ENCODE data around the gene KIN. TPM values are rescaled to one million over a fixed set of nuclear protein-coding genes. Genes with fewer than 3 reads are reported as not detected.

The KIN gene
- total RNA-seq, 1 donor, result 5.8 TPM

DNA sequence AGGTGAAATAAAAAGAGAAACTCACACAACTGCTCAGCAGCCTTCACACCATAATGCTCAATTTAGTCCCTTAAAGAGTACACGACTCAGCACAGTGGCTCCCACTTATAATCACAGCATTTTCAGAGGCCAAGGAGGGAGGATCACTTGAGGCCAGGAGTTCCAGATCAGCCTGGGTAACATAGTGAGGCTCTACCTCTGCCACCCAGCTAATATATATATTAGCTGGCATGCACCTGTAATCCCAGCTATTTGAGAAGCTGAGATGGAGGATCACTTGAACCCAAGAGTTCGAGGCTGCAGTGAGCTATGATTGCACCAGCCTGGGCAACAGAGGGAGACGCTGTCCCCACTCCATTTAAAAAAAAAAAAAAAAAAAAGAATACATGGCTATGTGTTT, 82.5 kb downstream of the KIN start:
- Histone ChIP-seq H3K9me3 (ENCODE audit: low read depth, low read length) (no peaks in the 10 kb centered on the region), H3K27ac (ENCODE audit: low read depth, low read length) (no peak overlapping the region), H3K4me3 (ENCODE audit: insufficient read depth, low read length) (no peak overlapping the region)

GRCh38 chr10:7704071-7705016, 83.4 kb downstream of the KIN start:
- Histone ChIP-seq H3K36me3 (ENCODE audit: insufficient read depth, low read length) (no peaks in the 10 kb centered on the region), H4K20me1 (ENCODE audit: insufficient read depth, low read length) (no peaks in the 10 kb centered on the region), H3K79me2 (ENCODE audit: insufficient read depth, low read length) (no peaks in the 10 kb centered on the region), H3K4me1 (ENCODE audit: insufficient read depth, low read length) (no peaks in the 10 kb centered on the region), H3K4me3 (ENCODE audit: insufficient read depth, low read length) (no peak overlapping the region), H3K27me3 (ENCODE audit: insufficient read depth, low read length) (no peaks in the 10 kb centered on the region), H3K9me3 (ENCODE audit: low read depth, low read length) (no peaks in the 10 kb centered on the region), H2AFZ (ENCODE audit: low read length) (no peak overlapping the region), H3K27ac (ENCODE audit: low read depth, low read length) (no peak overlapping the region), H3K4me2 (ENCODE audit: insufficient read depth, low read length) (no peak overlapping the region)
- TF ChIP-seq, protein P1, sequence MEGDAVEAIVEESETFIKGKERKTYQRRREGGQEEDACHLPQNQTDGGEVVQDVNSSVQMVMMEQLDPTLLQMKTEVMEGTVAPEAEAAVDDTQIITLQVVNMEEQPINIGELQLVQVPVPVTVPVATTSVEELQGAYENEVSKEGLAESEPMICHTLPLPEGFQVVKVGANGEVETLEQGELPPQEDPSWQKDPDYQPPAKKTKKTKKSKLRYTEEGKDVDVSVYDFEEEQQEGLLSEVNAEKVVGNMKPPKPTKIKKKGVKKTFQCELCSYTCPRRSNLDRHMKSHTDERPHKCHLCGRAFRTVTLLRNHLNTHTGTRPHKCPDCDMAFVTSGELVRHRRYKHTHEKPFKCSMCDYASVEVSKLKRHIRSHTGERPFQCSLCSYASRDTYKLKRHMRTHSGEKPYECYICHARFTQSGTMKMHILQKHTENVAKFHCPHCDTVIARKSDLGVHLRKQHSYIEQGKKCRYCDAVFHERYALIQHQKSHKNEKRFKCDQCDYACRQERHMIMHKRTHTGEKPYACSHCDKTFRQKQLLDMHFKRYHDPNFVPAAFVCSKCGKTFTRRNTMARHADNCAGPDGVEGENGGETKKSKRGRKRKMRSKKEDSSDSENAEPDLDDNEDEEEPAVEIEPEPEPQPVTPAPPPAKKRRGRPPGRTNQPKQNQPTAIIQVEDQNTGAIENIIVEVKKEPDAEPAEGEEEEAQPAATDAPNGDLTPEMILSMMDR (IDR thresholded peaks at IDR 0.05; ENCODE audit: extremely low read depth, low read depth, low read length), result no peak
- DNase-seq (ENCODE audit: insufficient read length, low spot score, missing footprints), result no peak

More for the DNA sequence above, 82.5 kb downstream of the KIN start:
- Histone ChIP-seq H3K27me3 (ENCODE audit: insufficient read depth, low read length) (no peaks in the 10 kb centered on the region), H3K79me2 (ENCODE audit: insufficient read depth, low read length) (no peaks in the 10 kb centered on the region), H4K20me1 (ENCODE audit: insufficient read depth, low read length) (no peaks in the 10 kb centered on the region), H3K36me3 (ENCODE audit: insufficient read depth, low read length) (no peaks in the 10 kb centered on the region), H3K4me1 (ENCODE audit: insufficient read depth, low read length) (no peaks in the 10 kb centered on the region), H3K4me2 (ENCODE audit: insufficient read depth, low read length) (no peak overlapping the region), H2AFZ (ENCODE audit: low read length) (no peak overlapping the region)
- DNase-seq (ENCODE audit: insufficient read length, low spot score, missing footprints), result no peak
- TF ChIP-seq, protein P1 (IDR thresholded peaks at IDR 0.05; ENCODE audit: extremely low read depth, low read depth, low read length), result no peak

DNA sequence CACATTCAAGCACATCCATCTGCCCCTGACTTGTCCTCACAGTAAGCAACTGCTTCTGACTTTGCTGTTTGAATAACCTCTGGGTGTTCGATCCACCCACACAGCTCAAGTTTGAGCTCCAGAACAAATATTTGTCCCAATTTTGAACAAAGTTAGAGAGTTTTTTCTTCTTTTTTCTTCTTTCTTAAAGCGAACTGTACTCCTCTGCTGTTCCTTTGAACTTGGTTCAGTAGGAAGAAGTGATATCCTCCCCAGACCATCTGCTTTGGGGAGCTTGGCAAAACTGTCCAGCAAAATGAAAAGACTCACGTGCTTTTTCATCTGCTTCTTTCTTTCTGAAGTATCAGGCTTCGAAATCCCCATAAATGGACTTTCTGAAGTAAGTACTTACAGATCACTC, 84.7 kb downstream of the KIN start, which contains the start of gene ITIH2:
ITIH2 (plus strand) TSS at position 177 of the 400 bp plus-strand sequence; CDS start at position 296, 119 bp downstream.
- H3K4me3 ChIP-seq (ENCODE audit: insufficient read depth, low read length), result no peak within 1 kb of the TSS
- TF ChIP-seq, protein P1 (IDR thresholded peaks at IDR 0.05; ENCODE audit: extremely low read depth, low read depth, low read length), result no peak
- no peaks in the 10 kb centered on the region for H3K79me2 ChIP-seq (ENCODE audit: insufficient read depth, low read length)
- H3K4me1 ChIP-seq (ENCODE audit: insufficient read depth, low read length), result no peaks in the 10 kb centered on the region
- H2AFZ ChIP-seq (ENCODE audit: low read length), result no peak within 1 kb of the TSS
- H3K27ac ChIP-seq (ENCODE audit: low read depth, low read length), result no peak within 1 kb of the TSS
- H4K20me1 ChIP-seq (ENCODE audit: insufficient read depth, low read length), result no peaks in the 10 kb centered on the region
- H3K4me2 ChIP-seq (ENCODE audit: insufficient read depth, low read length), result no peak within 1 kb of the TSS
- DNase-seq (ENCODE audit: insufficient read length, low spot score, missing footprints), result no peak
- H3K27me3 ChIP-seq (ENCODE audit: insufficient read depth, low read length), result no peaks in the 10 kb centered on the region
- no peaks in the 10 kb centered on the region for H3K9me3 ChIP-seq (ENCODE audit: low read depth, low read length)
- no peaks in the 10 kb centered on the region for H3K36me3 ChIP-seq (ENCODE audit: insufficient read depth, low read length)

DNA sequence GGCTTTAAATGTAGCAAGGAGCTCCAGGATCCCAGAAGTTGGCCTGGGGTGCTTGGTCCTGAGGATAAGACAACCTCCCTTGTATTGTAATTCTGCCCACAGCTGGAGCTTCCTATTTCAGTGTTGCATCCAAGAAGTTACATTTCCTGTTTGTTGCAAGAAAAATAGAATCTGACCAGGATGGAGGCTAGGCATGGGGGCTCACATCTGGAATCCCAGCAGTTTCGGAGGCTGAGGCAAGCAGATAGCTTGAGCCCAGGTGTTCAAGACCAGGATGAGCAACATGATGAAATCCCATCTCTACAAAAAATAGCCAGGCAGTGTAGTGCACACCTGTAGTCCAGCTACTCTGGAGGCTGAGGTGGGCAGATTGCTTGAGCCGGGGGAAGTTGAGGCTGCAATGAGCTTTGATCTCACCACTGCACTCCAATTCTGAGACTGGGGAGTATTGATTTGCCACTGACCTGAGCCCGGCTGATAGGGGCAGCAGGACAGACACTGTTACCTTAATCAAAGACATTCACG, 85.4 kb downstream of the KIN start:
- Histone ChIP-seq H3K36me3 (ENCODE audit: insufficient read depth, low read length) (no peaks in the 10 kb centered on the region), H3K4me3 (ENCODE audit: insufficient read depth, low read length) (no peak overlapping the region), H3K9me3 (ENCODE audit: low read depth, low read length) (no peaks in the 10 kb centered on the region), H3K27me3 (ENCODE audit: insufficient read depth, low read length) (no peaks in the 10 kb centered on the region), H3K79me2 (ENCODE audit: insufficient read depth, low read length) (no peaks in the 10 kb centered on the region), H2AFZ (ENCODE audit: low read length) (no peak overlapping the region), H3K4me1 (ENCODE audit: insufficient read depth, low read length) (no peaks in the 10 kb centered on the region), H3K4me2 (ENCODE audit: insufficient read depth, low read length) (no peak overlapping the region), H4K20me1 (ENCODE audit: insufficient read depth, low read length) (no peaks in the 10 kb centered on the region), H3K27ac (ENCODE audit: low read depth, low read length) (no peak overlapping the region)
- no peak for DNase-seq (ENCODE audit: insufficient read length, low spot score, missing footprints)
- TF ChIP-seq, protein P1 (IDR thresholded peaks at IDR 0.05; ENCODE audit: extremely low read depth, low read depth, low read length), result no peak

Measured in osteoblast (primary cell).